Trophoblast cell (in vitro differentiated cells and primary cell): ENCODE measurements around the gene OR4X1.

Experiments used
- DNase-seq, 2 donors: peaks; one replicate each; pipeline ENCODE4 v3.0.0-alpha.2; 2016
- H2AFZ ChIP-seq: 2 replicates; pipeline ENCODE4 v1.6.1; 2013; ENCODE audit warnings: low read length, moderate library complexity, mild to moderate bottlenecking; ENCODE audit not compliant: insufficient read depth, poor library complexity
- H2AK5ac ChIP-seq: 2 replicates; pipeline ENCODE4 v1.6.1; 2013; ENCODE audit warnings: mild to moderate bottlenecking, low read length
- H2BK120ac ChIP-seq: 2 replicates; pipeline ENCODE4 v1.6.1; 2013; ENCODE audit warnings: low read length, mild to moderate bottlenecking, moderate library complexity; ENCODE audit not compliant: insufficient read depth, poor library complexity
- H2BK12ac ChIP-seq: 2 replicates; pipeline ENCODE4 v1.6.1; 2013; ENCODE audit warnings: mild to moderate bottlenecking, low read length, moderate library complexity
- H2BK5ac ChIP-seq: 2 replicates; pipeline ENCODE4 v1.6.1; 2013; ENCODE audit warnings: low read length, low read depth, moderate library complexity, mild to moderate bottlenecking; ENCODE audit not compliant: poor library complexity
- H3K14ac ChIP-seq: 2 replicates; pipeline ENCODE4 v1.6.1; 2013; ENCODE audit warnings: mild to moderate bottlenecking, low read length
- H3K18ac ChIP-seq: 2 replicates; pipeline ENCODE4 v1.6.1; 2013; ENCODE audit warnings: mild to moderate bottlenecking, low read length
- H3K23ac ChIP-seq: 2 replicates; pipeline ENCODE4 v1.6.1; 2013; ENCODE audit warnings: low read length
- H3K27ac ChIP-seq: 2 replicates; pipeline ENCODE4 v1.5.1; 2013; ENCODE audit warnings: low read depth, mild to moderate bottlenecking, inconsistent platforms, low read length, moderate library complexity
- H3K27me3 ChIP-seq: 2 replicates; pipeline ENCODE4 v1.6.1; 2013; ENCODE audit warnings: inconsistent platforms, mild to moderate bottlenecking, low read length, moderate library complexity; ENCODE audit not compliant: insufficient read depth
- H3K36me3 ChIP-seq, 2 experiments: 1 replicate in 1 of 2; 2 replicates in 1 of 2; pipeline ENCODE4 v1.6.1; 2013; ENCODE audit warnings: low read length in 2 of 2, mild to moderate bottlenecking in 2 of 2, moderate library complexity in 1 of 2; ENCODE audit not compliant: insufficient read depth in 2 of 2, control insufficient read depth in 1 of 2
- H3K4ac ChIP-seq: 2 replicates; pipeline ENCODE4 v1.6.1; 2013; ENCODE audit warnings: low read depth, mild to moderate bottlenecking, low read length, moderate library complexity
- H3K4me1 ChIP-seq, 2 experiments: 1 replicate in 1 of 2; 2 replicates in 1 of 2; pipeline ENCODE4 v1.6.1; 2013; ENCODE audit warnings: low read length in 2 of 2, mild to moderate bottlenecking in 2 of 2, moderate library complexity in 1 of 2; ENCODE audit not compliant: insufficient read depth in 2 of 2, control insufficient read depth in 1 of 2
- H3K4me2 ChIP-seq: 2 replicates; pipeline ENCODE4 v1.6.1; 2013; ENCODE audit warnings: inconsistent platforms, mild to moderate bottlenecking, low read length, moderate library complexity
- H3K4me3 ChIP-seq: 2 replicates; pipeline ENCODE4 v1.5.1; 2013; ENCODE audit warnings: mild to moderate bottlenecking, low read depth, low read length, inconsistent platforms
- H3K79me1 ChIP-seq: one replicate; pipeline ENCODE4 v1.6.1; 2013; ENCODE audit warnings: low read length
- H3K79me2 ChIP-seq: 2 replicates; pipeline ENCODE4 v1.6.1; 2013; ENCODE audit warnings: low read length, mild to moderate bottlenecking; ENCODE audit not compliant: control insufficient read depth, insufficient read depth, poor library complexity
- H3K9ac ChIP-seq: 2 replicates; pipeline ENCODE4 v1.6.1; 2013; ENCODE audit warnings: mild to moderate bottlenecking, low read length
- H3K9me3 ChIP-seq: 2 replicates; pipeline ENCODE4 v1.6.1; 2013; ENCODE audit warnings: low read depth, mild to moderate bottlenecking, control low read depth, inconsistent platforms, low read length; ENCODE audit not compliant: insufficient read depth
- H4K12ac ChIP-seq: 2 replicates; pipeline ENCODE4 v1.6.1; 2013; ENCODE audit warnings: low read depth, mild to moderate bottlenecking, low read length, moderate library complexity
- H4K8ac ChIP-seq: 2 replicates; pipeline ENCODE4 v1.6.1; 2013; ENCODE audit warnings: low read depth, mild to moderate bottlenecking, low read length, moderate library complexity
- H4K91ac ChIP-seq: one replicate; pipeline ENCODE4 v1.6.1; 2013; ENCODE audit warnings: low read depth, mild to moderate bottlenecking, low read length, moderate library complexity
- WGBS: extraction: QIAGEN DNeasy Blood & Tissue Kit; methylation state at CpG from one replicate; pipeline ENCODE4 v1.1.7; 2013; ENCODE audit warnings: missing lambda C conversion rate; ENCODE audit not compliant: insufficient read length, insufficient coverage; ENCODE audit errors: extremely low coverage; 5-methylcytosine and 5-hydroxymethylcytosine counted together

Gene OR4X1

DNA sequence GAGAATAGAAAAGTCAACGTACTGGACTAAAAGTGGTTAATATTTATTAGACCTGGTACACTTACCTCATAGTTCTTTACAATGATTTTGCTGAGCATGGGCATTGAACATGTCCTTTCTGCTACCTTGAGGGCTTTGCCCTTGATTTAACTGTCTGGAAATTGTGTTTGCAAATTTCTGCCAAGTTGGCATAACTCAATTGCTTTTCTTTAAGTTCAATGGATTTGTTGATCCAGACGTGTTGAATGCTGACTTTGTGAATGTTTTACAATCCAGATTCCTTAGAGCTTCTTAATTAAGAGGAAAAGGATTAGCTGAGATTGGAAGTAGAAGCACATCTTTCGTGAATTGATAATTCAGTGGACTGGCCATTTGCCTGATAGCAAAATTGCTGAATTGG is 25.9 kb upstream of the OR4X1 start:
- no peak overlapping the region for H2AFZ ChIP-seq
- H3K4me1 ChIP-seq, result no peaks in the 10 kb centered on the region
- no peak overlapping the region for H3K9ac ChIP-seq
- no peak overlapping the region for H3K4me2 ChIP-seq
- H2AK5ac ChIP-seq, result no peak overlapping the region
- peaks cover 16% of the 10 kb centered on the region for H3K9me3 ChIP-seq
- no peak overlapping the region for H4K91ac ChIP-seq
- no peaks in the 10 kb centered on the region for H3K36me3 ChIP-seq
- no peak overlapping the region for H2BK120ac ChIP-seq
- no peaks in the 10 kb centered on the region for H3K27me3 ChIP-seq
- H3K79me2 ChIP-seq, result no peaks in the 10 kb centered on the region
- H2BK12ac ChIP-seq, result no peak overlapping the region
- H3K4me3 ChIP-seq, result no peak overlapping the region
- no peak overlapping the region for H2BK5ac ChIP-seq
- WGBS, result no CpG with 5 or more reads among the region's 3 CpGs
- no peak for DNase-seq
- H3K27ac ChIP-seq, result no peak overlapping the region
- H3K79me1 ChIP-seq, result no peaks in the 10 kb centered on the region
- H3K23ac ChIP-seq, result no peak overlapping the region
- no peak overlapping the region for H3K18ac ChIP-seq
- no peak overlapping the region for H4K8ac ChIP-seq
- H3K14ac ChIP-seq, result no peak overlapping the region
- no peak overlapping the region for H3K4ac ChIP-seq
- H4K12ac ChIP-seq, result no peak overlapping the region

GRCh38 chr11:48242501-48242900 is 21.2 kb upstream of the OR4X1 start:
- H3K4ac ChIP-seq, result no peak overlapping the region
- no CpG with 5 or more reads among the region's 3 CpGs for WGBS
- H3K4me3 ChIP-seq, result no peak overlapping the region
- H4K8ac ChIP-seq, result no peak overlapping the region
- no peaks in the 10 kb centered on the region for H3K27me3 ChIP-seq
- no peak overlapping the region for H3K18ac ChIP-seq
- H2BK5ac ChIP-seq, result no peak overlapping the region
- no peaks in the 10 kb centered on the region for H3K79me2 ChIP-seq
- H2AK5ac ChIP-seq, result no peak overlapping the region
- no peaks in the 10 kb centered on the region for H3K36me3 ChIP-seq
- no peak overlapping the region for H3K9ac ChIP-seq
- no peak overlapping the region for H4K91ac ChIP-seq
- H3K23ac ChIP-seq, result no peak overlapping the region
- H4K12ac ChIP-seq, result no peak overlapping the region
- no peak overlapping the region for H3K14ac ChIP-seq
- H3K9me3 ChIP-seq, result peaks cover 17% of the 10 kb centered on the region
- no peaks in the 10 kb centered on the region for H3K4me1 ChIP-seq
- H2BK120ac ChIP-seq, result no peak overlapping the region
- no peak overlapping the region for H3K4me2 ChIP-seq
- H2AFZ ChIP-seq, result no peak overlapping the region
- H3K79me1 ChIP-seq, result no peaks in the 10 kb centered on the region
- no peak overlapping the region for H2BK12ac ChIP-seq
- H3K27ac ChIP-seq, result no peak overlapping the region
- DNase-seq, result no peak

GRCh38 chr11:48244804-48245203 is 18.9 kb upstream of the OR4X1 start, which contains the start of gene OR4X2:
OR4X2 (plus strand) TSS chr11:48245104; CDS start chr11:48245104, 0 bp downstream.
- peaks cover 17% of the 10 kb centered on the region for H3K9me3 ChIP-seq
- H3K14ac ChIP-seq, result no peak within 1 kb of the TSS
- H2AK5ac ChIP-seq, result no peak within 1 kb of the TSS
- H4K8ac ChIP-seq, result no peak within 1 kb of the TSS
- no peaks in the 10 kb centered on the region for H3K36me3 ChIP-seq
- H2AFZ ChIP-seq, result no peak within 1 kb of the TSS
- H4K12ac ChIP-seq, result no peak within 1 kb of the TSS
- H3K79me1 ChIP-seq, result no peaks in the 10 kb centered on the region
- H2BK120ac ChIP-seq, result no peak within 1 kb of the TSS
- no peak within 1 kb of the TSS for H3K18ac ChIP-seq
- no peak for DNase-seq
- no peak within 1 kb of the TSS for H2BK12ac ChIP-seq
- no peak within 1 kb of the TSS for H4K91ac ChIP-seq
- H3K23ac ChIP-seq, result no peak within 1 kb of the TSS
- no peak within 1 kb of the TSS for H3K27ac ChIP-seq
- no peaks in the 10 kb centered on the region for H3K79me2 ChIP-seq
- H3K4me2 ChIP-seq, result no peak within 1 kb of the TSS
- H3K4ac ChIP-seq, result no peak within 1 kb of the TSS
- H3K4me1 ChIP-seq, result no peaks in the 10 kb centered on the region
- no peak within 1 kb of the TSS for H3K9ac ChIP-seq
- H2BK5ac ChIP-seq, result no peak within 1 kb of the TSS
- no peak within 1 kb of the TSS for H3K4me3 ChIP-seq
- H3K27me3 ChIP-seq, result no peaks in the 10 kb centered on the region

DNA sequence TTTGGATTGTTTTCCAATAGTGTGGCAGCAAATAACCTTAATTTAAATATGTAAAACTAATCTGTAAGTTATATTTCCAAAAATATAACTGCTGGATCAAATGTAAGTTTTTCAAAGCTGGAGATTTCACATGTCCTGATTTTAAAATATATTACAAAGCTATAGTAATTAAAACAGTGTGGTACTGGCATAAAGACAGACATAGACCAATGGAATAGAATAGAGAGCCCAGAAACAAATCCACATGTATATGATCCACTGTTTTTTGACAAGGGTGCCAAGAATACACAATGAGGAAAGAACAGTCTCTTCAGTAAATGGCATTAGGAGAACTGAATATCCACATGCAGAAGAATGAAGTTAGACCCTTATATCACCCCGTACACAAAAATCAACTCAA is 14.8 kb upstream of the OR4X1 start:
- Histone ChIP-seq H3K4me1 (no peaks in the 10 kb centered on the region), H2BK12ac (no peak overlapping the region), H3K23ac (no peak overlapping the region), H3K4me3 (no peak overlapping the region), H4K91ac (no peak overlapping the region), H3K14ac (no peak overlapping the region), H3K27me3 (no peaks in the 10 kb centered on the region), H3K4ac (no peak overlapping the region), H4K12ac (no peak overlapping the region), H4K8ac (no peak overlapping the region), H2AK5ac (no peak overlapping the region), H3K79me2 (no peaks in the 10 kb centered on the region), H3K27ac (no peak overlapping the region), H3K9me3 (peaks cover 7% of the 10 kb centered on the region), H3K36me3 (no peaks in the 10 kb centered on the region), H3K18ac (no peak overlapping the region), H2BK5ac (no peak overlapping the region), H3K9ac (no peak overlapping the region), H2AFZ (no peak overlapping the region), H2BK120ac (no peak overlapping the region), H3K79me1 (no peaks in the 10 kb centered on the region), H3K4me2 (no peak overlapping the region)
- no CpG with 5 or more reads among the region's 1 CpG for WGBS
- no peak for DNase-seq
